ENCODE results near the gene ZNF471. TPM values are rescaled to one million over a fixed set of nuclear protein-coding genes. Genes with fewer than 3 reads are reported as not detected.

The ZNF471 gene
- total RNA-seq, 1 experiment from 2014 or later = 1.6 TPM

- Histone ChIP-seq H3K36me3 (ENCODE audit: insufficient read depth, low read length, poor library complexity, severe bottlenecking) (no peaks in the 10 kb centered on the region), H3K27ac (ENCODE audit: low read depth, low read length, poor library complexity, severe bottlenecking) (no peak overlapping the region), H3K4me3 (ENCODE audit: low read depth, low read length, poor library complexity, severe bottlenecking) (no peak overlapping the region), H3K9me3 (ENCODE audit: low read depth, low read length, poor library complexity, severe bottlenecking) (peaks cover 27% of the 10 kb centered on the region), H3K4me1 (ENCODE audit: insufficient read depth, low read length, poor library complexity, severe bottlenecking) (no peaks in the 10 kb centered on the region), H3K27me3 (replicated peaks; ENCODE audit: insufficient read depth, low read depth, low read length, poor library complexity) (no peaks in the 10 kb centered on the region)
- ChIA-PET CTCF (no interaction called here), POLR2A (ENCODE audit: low non-redundant PET) (no interaction called here)
- TF ChIP-seq, protein P1, sequence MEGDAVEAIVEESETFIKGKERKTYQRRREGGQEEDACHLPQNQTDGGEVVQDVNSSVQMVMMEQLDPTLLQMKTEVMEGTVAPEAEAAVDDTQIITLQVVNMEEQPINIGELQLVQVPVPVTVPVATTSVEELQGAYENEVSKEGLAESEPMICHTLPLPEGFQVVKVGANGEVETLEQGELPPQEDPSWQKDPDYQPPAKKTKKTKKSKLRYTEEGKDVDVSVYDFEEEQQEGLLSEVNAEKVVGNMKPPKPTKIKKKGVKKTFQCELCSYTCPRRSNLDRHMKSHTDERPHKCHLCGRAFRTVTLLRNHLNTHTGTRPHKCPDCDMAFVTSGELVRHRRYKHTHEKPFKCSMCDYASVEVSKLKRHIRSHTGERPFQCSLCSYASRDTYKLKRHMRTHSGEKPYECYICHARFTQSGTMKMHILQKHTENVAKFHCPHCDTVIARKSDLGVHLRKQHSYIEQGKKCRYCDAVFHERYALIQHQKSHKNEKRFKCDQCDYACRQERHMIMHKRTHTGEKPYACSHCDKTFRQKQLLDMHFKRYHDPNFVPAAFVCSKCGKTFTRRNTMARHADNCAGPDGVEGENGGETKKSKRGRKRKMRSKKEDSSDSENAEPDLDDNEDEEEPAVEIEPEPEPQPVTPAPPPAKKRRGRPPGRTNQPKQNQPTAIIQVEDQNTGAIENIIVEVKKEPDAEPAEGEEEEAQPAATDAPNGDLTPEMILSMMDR (conservative IDR thresholded peaks at IDR 0.05; ENCODE audit: low read depth, low read length) = no peak
- no peak for TF ChIP-seq EZH2 (IDR thresholded peaks at IDR 0.05; ENCODE audit: borderline replicate concordance, low read depth, low read length, poor library complexity, severe bottlenecking)
- intact Hi-C loops (cut with micrococcal nuclease; ENCODE audit: unreplicated experiment) = no loop called here
- DNase-seq (ENCODE audit: low spot score) = no peak
- BruUV-seq (replicated peaks) = no TSS peak
Measured at GRCh38 chr19:56504581-56504980, 3.1 kb upstream of the ZNF471 start.

GRCh38 chr19:56508290-56508778 lies 679 bp downstream of the ZNF471 start:
- TF ChIP-seq EZH2 (IDR thresholded peaks at IDR 0.05; ENCODE audit: borderline replicate concordance, low read depth, low read length, poor library complexity, severe bottlenecking) = no peak
- TF ChIP-seq, protein P1 (conservative IDR thresholded peaks at IDR 0.05; ENCODE audit: low read depth, low read length) = no peak
- H3K4me1 ChIP-seq (ENCODE audit: insufficient read depth, low read length, poor library complexity, severe bottlenecking) = no peaks in the 10 kb centered on the region
- H3K4me3 ChIP-seq (ENCODE audit: low read depth, low read length, poor library complexity, severe bottlenecking) = peak overlapping the region; percentile 58
- H3K27me3 ChIP-seq (replicated peaks; ENCODE audit: insufficient read depth, low read depth, low read length, poor library complexity) = no peaks in the 10 kb centered on the region
- peaks cover 26% of the 10 kb centered on the region for H3K9me3 ChIP-seq (ENCODE audit: low read depth, low read length, poor library complexity, severe bottlenecking)
- ChIA-PET POLR2A (ENCODE audit: low non-redundant PET) (no interaction called here), CTCF (no interaction called here)
- DNase-seq (ENCODE audit: low spot score) = no peak
- no peaks in the 10 kb centered on the region for H3K36me3 ChIP-seq (ENCODE audit: insufficient read depth, low read length, poor library complexity, severe bottlenecking)
- no TSS peak for BruUV-seq (replicated peaks)
- intact Hi-C loops (cut with micrococcal nuclease; ENCODE audit: unreplicated experiment) = no loop called here
- peak overlapping the region; percentile 95 for H3K27ac ChIP-seq (ENCODE audit: low read depth, low read length, poor library complexity, severe bottlenecking)

GRCh38 chr19:56525214-56525860 lies 17.7 kb downstream of the ZNF471 start:
- Histone ChIP-seq H3K27me3 (replicated peaks; ENCODE audit: insufficient read depth, low read depth, low read length, poor library complexity) (no peaks in the 10 kb centered on the region), H3K36me3 (ENCODE audit: insufficient read depth, low read length, poor library complexity, severe bottlenecking) (no peaks in the 10 kb centered on the region), H3K4me1 (ENCODE audit: insufficient read depth, low read length, poor library complexity, severe bottlenecking) (no peaks in the 10 kb centered on the region), H3K27ac (ENCODE audit: low read depth, low read length, poor library complexity, severe bottlenecking) (no peak overlapping the region), H3K4me3 (ENCODE audit: low read depth, low read length, poor library complexity, severe bottlenecking) (no peak overlapping the region), H3K9me3 (ENCODE audit: low read depth, low read length, poor library complexity, severe bottlenecking) (peaks cover 76% of the 10 kb centered on the region)
- ChIA-PET CTCF (no interaction called here), POLR2A (ENCODE audit: low non-redundant PET) (no interaction called here)
- BruUV-seq (replicated peaks) = no TSS peak
- no peak for DNase-seq (ENCODE audit: low spot score)
- intact Hi-C loops (cut with micrococcal nuclease; ENCODE audit: unreplicated experiment) = no loop called here
- TF ChIP-seq EZH2 (IDR thresholded peaks at IDR 0.05; ENCODE audit: borderline replicate concordance, low read depth, low read length, poor library complexity, severe bottlenecking) = no peak
- TF ChIP-seq, protein P1 (conservative IDR thresholded peaks at IDR 0.05; ENCODE audit: low read depth, low read length) = no peak
